8988T (cell line): Measurements from ENCODE around the gene PCDHA11.
A peak's percentile ranks its signal among the peaks of the same experiment; 100 is the strongest.
"Not testable (repeated sequence)": the region's sequence is repeated elsewhere in the genome, so short reads cannot be mapped to it uniquely, and the experiment has no call there.

ENCODE experiments used
- DNase-seq: peaks from one replicate; pipeline ENCODE4 v3.0.0; 2011

The PCDHA11 gene, protein sequence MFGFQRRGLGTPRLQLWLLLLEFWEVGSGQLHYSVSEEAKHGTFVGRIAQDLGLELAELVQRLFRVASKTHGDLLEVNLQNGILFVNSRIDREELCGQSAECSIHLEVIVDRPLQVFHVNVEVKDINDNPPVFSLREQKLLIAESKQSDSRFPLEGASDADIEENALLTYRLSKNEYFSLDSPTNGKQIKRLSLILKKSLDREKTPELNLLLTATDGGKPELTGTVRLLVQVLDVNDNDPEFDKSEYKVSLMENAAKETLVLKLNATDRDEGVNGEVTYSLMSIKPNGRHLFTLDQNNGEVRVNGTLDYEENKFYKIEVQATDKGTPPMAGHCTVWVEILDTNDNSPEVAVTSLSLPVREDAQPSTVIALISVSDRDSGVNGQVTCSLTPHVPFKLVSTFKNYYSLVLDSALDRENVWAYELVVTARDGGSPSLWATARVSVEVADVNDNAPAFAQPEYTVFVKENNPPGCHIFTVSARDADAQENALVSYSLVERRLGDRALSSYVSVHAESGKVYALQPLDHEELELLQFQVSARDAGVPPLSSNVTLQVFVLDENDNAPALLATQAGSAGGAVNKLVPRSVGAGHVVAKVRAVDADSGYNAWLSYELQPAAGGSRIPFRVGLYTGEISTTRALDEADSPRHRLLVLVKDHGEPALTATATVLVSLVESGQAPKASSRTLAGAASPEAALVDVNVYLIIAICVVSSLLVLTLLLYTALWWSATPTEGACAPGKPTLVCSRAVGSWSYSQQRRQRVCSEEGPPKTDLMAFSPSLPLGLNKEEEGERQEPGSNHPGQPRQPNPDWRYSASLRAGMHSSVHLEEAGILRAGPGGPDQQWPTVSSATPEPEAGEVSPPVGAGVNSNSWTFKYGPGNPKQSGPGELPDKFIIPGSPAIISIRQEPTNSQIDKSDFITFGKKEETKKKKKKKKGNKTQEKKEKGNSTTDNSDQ

GRCh38 chr5:140868721-140869554 is at the start of gene PCDHA11:
TSS of gene PCDHA11 (plus strand) at chr5:140868957. CDS start at chr5:140869104, 147 bp downstream.
- DNase-seq = no peak

- DNase-seq = peak; percentile 46
Observed at GRCh38 chr5:140821375-140822280, 47.1 kb upstream of the PCDHA11 start, which contains the start of gene PCDHA5. TSS of gene PCDHA5 (plus strand) at chr5:140821613.

DNA sequence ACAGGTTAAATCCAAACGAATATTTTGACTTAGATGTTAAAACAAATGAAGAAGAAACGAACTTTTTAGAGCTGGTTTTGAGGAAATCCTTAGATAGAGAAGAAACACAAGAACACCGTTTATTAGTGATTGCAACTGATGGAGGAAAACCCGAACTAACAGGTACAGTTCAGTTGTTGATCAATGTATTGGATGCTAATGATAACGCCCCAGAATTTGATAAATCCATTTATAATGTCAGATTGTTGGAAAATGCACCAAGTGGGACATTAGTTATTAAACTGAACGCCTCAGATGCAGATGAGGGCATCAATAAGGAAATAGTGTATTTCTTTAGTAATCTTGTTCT is 46.5 kb upstream of the PCDHA11 start:
- no peak for DNase-seq

- DNase-seq = not testable (repeated sequence)
Observed at GRCh38 chr5:140822969-140823368, 45.8 kb upstream of the PCDHA11 start.

DNA sequence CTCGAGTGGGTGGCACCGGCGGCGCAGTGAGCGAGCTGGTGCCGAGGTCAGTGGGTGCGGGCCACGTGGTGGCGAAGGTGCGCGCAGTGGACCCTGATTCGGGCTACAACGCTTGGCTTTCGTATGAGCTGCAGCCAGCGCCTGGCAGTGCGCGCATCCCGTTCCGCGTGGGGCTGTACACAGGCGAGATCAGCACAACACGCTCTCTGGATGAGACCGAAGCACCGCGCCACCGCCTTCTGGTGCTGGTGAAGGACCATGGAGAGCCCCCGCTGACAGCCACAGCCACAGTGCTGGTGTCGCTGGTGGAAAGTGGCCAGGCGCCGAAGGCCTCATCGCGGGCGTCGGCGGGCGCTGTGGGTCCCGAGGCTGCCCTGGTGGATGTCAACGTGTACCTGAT is 45.3 kb upstream of the PCDHA11 start:
- no peak for DNase-seq

- no peak for DNase-seq
Observed at GRCh38 chr5:140827704-140828361, 40.9 kb upstream of the PCDHA11 start, which contains the start of gene PCDHA6. TSS of gene PCDHA6 (plus strand) at chr5:140827960. CDS start at chr5:140828092, 132 bp downstream.

DNA sequence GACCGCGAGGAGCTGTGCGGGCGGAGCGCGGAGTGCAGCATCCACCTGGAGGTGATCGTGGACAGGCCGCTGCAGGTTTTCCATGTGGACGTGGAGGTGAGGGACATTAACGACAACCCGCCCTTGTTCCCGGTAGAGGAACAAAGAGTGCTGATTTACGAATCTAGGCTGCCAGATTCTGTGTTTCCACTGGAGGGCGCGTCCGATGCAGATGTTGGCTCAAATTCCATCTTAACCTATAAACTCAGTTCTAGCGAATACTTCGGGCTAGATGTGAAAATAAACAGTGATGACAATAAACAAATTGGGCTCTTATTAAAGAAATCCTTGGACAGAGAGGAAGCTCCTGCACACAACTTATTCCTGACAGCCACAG is 40.4 kb upstream of the PCDHA11 start:
- DNase-seq = no peak

- DNase-seq = not testable (repeated sequence)
Observed at GRCh38 chr5:140829511-140830501, 39.0 kb upstream of the PCDHA11 start.

GRCh38 chr5:140833993-140834392 is 34.8 kb upstream of the PCDHA11 start, which contains the start of gene PCDHA7:
TSS of gene PCDHA7 (plus strand) at chr5:140834269. CDS start at chr5:140834384, 115 bp downstream.
- no peak for DNase-seq

- not testable (repeated sequence) for DNase-seq
Observed at GRCh38 chr5:140834439-140835008, 34.2 kb upstream of the PCDHA11 start.

DNA sequence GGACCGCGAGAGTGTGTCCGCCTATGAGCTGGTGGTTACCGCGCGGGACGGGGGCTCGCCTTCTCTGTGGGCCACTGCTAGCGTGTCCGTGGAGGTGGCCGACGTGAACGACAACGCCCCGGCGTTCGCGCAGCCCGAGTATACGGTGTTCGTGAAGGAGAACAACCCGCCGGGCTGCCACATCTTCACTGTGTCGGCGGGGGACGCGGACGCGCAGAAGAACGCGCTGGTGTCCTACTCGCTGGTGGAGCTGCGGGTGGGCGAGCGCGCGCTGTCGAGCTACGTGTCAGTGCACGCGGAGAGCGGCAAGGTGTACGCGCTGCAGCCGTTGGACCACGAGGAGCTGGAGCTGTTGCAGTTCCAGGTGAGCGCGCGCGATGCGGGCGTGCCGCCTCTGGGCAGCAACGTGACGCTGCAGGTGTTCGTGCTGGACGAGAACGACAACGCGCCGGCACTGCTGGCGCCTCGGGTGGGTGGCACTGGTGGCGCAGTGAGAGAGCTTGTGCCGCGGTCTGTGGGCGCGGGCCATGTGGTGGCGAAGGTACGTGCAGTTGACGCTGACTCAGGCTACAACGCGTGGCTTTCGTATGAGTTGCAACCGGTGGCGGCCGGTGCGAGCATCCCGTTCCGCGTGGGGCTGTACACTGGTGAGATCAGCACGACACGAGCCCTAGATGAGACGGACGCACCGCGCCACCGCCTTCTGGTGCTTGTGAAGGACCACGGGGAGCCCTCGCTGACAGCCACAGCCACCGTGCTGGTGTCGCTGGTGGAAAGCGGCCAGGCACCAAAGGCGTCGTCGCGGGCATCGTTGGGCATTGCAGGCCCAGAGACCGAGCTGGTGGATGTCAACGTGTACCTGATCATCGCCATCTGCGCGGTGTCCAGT is 32.9 kb upstream of the PCDHA11 start:
- no peak for DNase-seq

- peak; percentile 62 for DNase-seq
Observed at GRCh38 chr5:140840978-140841962, 27.5 kb upstream of the PCDHA11 start, which contains the start of gene PCDHA8. TSS of gene PCDHA8 (plus strand) at chr5:140841187. CDS start at chr5:140841322, 135 bp downstream.

DNA sequence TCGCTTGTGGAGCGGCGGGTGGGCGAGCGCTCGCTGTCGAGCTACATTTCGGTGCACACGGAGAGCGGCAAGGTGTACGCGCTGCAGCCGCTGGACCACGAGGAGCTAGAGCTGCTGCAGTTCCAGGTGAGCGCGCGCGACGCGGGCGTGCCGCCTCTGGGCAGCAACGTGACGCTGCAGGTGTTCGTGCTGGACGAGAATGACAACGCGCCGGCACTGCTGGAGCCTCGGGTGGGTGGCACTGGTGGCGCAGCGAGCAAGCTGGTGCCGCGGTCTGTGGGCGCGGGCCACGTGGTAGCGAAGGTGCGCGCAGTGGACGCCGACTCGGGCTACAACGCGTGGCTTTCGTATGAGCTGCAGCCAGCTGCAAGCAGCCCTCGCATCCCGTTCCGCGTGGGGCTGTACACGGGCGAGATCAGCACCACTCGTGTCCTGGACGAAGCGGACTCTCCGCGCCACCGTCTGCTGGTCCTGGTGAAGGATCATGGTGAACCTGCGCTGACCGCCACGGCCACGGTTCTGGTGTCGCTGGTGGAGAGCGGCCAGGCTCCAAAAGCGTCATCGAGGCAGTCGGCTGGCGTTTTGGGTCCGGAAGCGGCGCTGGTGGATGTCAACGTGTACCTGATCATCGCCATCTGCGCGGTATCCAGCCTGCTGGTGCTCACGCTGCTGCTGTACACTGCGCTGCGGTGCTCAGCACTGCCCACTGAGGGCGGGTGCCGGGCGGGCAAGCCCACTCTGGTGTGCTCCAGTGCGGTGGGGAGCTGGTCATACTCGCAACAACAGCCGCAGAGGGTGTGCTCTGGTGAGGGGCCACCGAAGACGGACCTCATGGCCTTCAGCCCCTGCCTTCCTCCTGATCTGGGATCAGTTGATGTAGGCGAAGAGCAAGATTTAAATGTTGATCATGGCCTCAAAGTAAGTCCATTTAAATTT is 25.7 kb upstream of the PCDHA11 start:
- DNase-seq = no peak

DNA sequence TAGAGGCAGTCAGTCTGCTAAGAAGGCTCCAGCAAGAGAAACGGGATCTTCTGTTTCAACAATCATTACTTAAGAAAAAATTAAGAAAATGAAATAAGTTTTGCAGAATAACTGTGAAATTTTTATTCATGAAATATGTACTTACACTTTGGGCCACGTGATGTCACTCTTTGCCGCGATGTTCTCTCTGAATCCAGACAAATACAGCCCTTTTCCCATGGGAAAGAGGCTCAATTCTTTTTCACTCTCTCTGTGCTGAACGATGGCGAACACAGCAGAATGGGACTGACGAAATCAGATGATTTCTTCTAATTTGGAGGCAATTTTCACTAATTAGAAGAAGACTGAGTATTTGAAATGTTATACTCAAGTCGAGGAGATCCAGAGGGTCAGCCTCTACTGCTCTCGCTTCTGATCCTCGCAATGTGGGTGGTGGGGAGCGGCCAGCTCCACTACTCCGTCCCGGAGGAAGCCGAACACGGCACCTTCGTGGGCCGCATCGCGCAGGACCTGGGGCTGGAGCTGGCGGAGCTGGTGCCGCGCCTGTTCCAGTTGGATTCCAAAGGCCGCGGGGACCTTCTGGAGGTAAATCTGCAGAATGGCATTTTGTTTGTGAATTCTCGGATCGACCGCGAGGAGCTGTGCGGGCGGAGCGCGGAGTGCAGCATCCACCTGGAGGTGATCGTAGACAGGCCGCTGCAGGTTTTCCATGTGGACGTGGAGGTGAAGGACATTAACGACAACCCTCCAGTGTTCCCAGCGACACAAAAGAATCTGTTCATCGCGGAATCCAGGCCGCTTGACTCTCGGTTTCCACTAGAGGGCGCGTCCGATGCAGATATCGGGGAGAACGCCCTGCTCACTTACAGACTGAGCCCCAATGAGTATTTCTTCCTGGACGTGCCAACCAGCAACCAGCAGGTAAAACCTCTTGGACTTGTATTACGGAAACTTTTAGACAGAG is 20.3 kb upstream of the PCDHA11 start, which contains the start of gene PCDHA9:
Gene PCDHA9 (plus strand): TSS at position 244 of the 964 bp plus-strand sequence. CDS start 114 bp downstream, at position 358.
- DNase-seq = not testable (repeated sequence)
